Measurements from ENCODE around the gene DLGAP1.

DNA sequence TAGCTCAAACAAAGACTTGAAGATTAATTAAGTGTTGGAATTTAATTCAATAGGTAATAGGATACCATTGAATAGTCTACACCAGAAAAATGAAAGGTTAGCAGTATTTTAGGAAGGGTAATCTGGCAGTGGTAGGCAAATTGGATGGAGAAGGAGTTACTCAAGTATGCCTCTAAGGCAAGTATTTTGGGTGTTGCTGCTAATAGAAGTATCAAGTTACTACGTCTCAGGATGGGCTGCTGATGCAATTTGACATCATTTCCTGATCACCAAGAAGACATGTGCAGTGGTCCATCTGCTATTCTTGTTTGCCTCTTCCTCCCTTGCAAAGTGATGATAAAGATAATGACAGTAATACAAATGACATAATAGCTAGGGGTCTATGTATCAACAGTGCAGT is 519.8 kb downstream of the DLGAP1 start:
- TF ChIP-seq CTCF (IDR thresholded peaks at IDR 0.05; ENCODE audit: low read depth, low read length) (no peak), POLR2A (IDR thresholded peaks at IDR 0.05; ENCODE audit: extremely low read depth, insufficient read length) (no peak), MYC (IDR thresholded peaks at IDR 0.05; ENCODE audit: low read depth, low read length) (no peak)
- TF ChIP-seq, protein P1, sequence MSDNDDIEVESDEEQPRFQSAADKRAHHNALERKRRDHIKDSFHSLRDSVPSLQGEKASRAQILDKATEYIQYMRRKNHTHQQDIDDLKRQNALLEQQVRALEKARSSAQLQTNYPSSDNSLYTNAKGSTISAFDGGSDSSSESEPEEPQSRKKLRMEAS (IDR thresholded peaks at IDR 0.05; ENCODE audit: low read depth, low read length), result no peak

Data from NB4 (cell line).